ENCODE data around the gene FBXO21. TPM values are rescaled to one million over a fixed set of nuclear protein-coding genes. Genes with fewer than 3 reads are reported as not detected.
"Not testable (repeated sequence)": the region's sequence is repeated elsewhere in the genome, so short reads cannot be mapped to it uniquely, and the experiment has no call there.

Gene FBXO21
- polyA plus RNA-seq, 3 donors = 10.3 to 10.7 (median 10.6) TPM

DNA sequence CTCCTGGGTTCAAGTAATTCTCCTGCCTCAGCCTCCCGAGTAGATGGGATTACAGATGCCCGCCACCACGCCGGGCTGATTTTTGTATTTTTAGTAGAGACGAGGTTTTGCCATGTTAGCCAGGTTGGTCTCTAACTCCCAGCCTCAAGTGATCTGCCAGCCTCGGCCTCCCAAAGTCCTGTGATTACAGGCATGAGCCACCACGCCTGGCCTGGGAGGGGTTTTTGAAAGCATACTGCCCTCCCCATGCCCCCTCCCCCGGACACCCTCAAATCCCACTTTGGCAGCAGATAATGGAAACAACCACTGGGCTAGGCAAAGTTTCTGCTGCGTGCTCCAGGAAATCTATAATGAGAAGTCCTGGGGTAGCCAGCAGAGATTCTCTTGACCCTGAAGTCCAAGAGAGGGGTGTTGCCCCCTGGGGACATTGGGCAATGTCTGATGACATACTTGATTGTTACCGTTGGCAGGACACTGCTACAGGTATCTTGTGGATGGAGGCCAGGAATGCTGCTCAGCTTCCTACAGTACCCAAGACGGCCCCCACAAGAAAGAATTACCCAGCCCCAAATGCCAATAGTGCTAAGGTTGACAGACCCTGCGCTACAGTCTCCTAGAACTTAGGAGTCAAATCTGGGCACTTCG, 18.7 kb upstream of the FBXO21 start:
- H3K27ac ChIP-seq (ENCODE audit: low read depth, low read length) = no peak overlapping the region
- 80 to 86% (median 83%) methylated on average over 13 of the region's 13 CpGs for WGBS, 3 donors

DNA sequence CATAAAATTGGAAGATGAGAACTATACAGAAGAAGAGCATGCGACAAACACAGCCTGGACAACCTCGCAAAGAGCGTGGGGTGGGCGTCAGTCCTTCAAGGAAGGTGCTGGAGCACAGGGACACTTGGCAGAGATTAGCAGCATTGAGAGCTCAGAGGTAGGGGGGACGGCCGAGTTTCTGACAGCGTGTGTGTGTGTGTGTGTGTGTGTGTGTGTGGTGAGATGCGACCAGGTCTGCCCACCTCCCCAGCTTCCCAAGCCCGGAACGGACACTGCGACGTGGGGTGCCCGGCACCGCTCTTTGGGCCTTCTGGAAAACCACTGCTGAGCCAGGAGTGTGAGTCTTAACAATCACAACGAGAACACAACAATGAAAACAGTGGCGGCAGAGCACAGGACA, 17.9 kb upstream of the FBXO21 start:
- H3K27ac ChIP-seq (ENCODE audit: low read depth, low read length) = no peak overlapping the region
- WGBS, 3 donors = 76 to 85% (median 76%) methylated on average over 16 of the region's 16 CpGs

DNA sequence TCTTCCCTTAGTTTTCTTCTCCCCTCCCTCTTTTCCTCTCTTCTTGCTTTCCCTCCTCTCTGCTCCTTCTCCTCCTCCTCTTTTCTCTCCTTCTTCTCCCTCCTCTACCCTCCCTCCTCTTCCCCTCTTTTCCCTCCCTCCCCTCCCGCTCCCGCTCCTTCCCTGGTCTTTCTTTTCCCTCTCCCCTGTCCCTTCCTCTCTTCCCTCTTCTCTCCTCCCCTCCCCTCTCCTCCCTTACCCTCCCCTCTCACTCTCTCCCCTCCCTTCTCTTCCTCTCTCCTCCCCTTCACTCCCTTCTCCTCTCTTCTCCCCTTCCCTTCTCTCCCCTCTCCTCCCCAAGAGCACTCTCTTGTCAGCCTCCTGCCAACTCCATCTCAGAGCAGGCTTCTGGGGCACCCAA, 17.4 kb upstream of the FBXO21 start:
- WGBS, 3 donors = 36 to 77% (median 65%) methylated on average over 2 of the region's 2 CpGs
- no peak overlapping the region for H3K27ac ChIP-seq (ENCODE audit: low read depth, low read length)

DNA sequence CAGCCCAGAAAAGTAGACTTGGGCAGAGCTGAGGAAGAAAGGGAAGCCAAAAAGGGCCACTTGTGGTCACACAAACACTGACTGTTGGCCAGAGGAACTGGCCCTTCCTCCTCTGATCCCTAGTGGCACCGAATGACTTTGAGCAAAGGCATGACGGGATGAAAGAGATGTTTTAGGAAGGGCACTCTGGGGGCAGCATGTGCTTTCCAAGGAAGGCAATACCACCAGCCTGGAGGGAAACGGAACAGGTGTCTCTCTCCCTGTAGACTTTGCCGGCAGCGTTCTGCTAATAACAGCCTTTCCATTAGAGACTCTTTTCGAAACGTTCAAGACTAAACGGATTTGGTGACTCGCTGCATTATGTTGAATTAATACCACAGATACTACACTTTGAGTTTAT, 12.3 kb upstream of the FBXO21 start:
- WGBS, 3 donors = 62 to 76% (median 70%) methylated on average over 9 of the region's 9 CpGs
- H3K27ac ChIP-seq (ENCODE audit: low read depth, low read length) = no peak overlapping the region

DNA sequence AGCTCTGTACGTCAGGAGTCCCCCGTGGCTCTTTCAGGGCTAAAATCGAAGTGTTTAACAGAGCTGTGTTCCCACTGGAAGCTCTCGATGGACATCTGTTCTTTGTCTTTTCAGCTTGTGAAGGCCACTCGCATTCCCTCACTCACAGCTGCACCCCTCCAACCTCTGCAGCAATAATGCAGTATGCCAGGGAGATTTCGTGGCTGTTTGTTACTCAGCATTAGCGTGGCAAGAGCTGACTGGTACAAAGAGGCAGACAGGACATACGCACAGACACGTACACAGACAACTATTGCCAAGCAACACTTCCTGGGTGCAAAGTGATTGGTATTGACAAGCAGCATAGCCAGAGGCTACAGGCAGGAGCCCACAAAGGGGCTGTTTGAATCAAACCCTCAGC, 11.8 kb upstream of the FBXO21 start:
- 87 to 94% (median 91%) methylated on average over 9 of the region's 9 CpGs for WGBS, 3 donors

DNA sequence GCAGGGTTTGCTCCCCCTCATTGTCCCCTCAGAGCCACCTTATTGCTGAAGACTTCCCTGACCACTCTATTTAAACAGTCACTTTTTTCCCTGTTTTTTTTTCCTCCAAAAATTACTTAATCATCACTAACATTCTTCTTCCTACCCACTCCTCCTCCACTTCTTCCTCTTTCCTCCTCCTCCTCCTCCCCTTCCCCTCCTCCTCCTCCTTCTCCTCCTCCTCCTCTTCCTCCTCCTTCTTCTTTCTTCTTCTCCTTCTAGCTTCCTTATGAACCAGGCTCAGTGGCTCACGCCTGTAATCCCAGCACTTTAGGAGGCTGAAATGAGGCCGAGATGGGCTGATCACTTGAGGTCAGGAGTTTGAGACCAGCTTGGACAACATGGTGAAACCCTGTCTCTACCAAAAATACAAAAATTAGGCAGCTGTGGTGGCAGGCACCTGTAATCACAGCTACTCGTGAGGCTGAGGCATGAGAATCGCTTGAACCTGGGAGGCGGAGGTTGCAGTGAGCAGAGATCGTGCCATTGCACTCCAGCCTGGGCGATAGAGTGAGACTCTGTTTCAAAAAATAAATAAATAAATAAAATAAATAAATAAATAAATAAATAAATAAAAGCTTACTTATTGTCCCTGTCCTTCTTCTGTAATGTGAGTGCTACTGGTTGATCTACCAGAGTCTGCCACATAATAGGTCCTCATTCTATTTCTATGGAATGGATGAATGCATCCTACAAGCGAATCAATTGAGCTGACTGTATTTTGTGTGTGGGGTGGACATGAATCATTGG, 9.9 kb upstream of the FBXO21 start:
- WGBS, 3 donors = 89 to 94% (median 92%) methylated on average over 8 of the region's 8 CpGs
- not testable (repeated sequence) for H3K27ac ChIP-seq (ENCODE audit: low read depth, low read length)

More for the DNA sequence above, 11.8 kb upstream of the FBXO21 start:
- H3K27ac ChIP-seq (ENCODE audit: low read depth, low read length) = no peak overlapping the region

DNA sequence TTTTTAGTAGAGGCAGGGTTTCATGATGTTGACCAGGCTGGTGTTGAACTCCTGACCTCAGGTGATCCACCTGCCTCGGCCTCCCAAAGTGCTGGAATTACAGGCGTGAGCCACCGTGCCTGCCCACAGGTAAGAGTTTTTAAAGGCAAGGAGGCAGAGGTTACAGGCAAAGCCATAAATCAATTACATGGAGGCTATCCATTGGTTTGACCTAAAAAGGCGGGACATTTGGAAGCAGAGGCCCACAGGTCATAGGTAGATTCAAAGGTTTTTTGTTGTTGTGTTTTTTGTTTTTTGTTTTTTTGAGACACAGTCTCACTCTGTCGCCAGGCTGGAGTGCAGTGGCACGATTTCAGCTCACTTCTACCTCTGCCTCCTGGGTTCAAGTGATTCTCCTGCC, 6.1 kb upstream of the FBXO21 start:
- 93 to 96% (median 94%) methylated on average over 6 of the region's 6 CpGs for WGBS, 3 donors

DNA sequence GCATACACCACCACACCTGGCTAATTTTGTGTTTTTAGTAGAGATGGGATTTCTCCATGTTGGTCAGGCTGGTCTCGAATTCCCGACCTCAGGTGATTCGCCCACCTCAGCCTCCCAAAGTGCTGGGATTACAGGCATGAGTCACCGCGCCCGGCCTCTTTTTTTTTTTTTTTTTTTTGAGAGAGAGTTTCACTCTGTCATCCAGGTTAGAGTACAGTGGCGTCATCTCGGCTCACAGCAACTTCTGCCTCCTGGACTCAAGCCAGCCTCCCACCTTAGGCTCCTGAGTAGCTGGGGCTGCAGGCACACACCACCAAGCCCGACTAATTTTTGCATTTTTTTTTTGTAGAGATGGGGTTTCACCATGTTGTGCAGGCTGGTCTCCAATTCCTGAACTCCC, 4.8 kb upstream of the FBXO21 start:
- not testable (repeated sequence) for H3K27ac ChIP-seq (ENCODE audit: low read depth, low read length)
- WGBS, 3 donors = 87 to 91% (median 87%) methylated on average over 6 to 8 of the region's 9 CpGs

More for the DNA sequence above, 6.1 kb upstream of the FBXO21 start:
- H3K27ac ChIP-seq (ENCODE audit: low read depth, low read length) = not testable (repeated sequence)

DNA sequence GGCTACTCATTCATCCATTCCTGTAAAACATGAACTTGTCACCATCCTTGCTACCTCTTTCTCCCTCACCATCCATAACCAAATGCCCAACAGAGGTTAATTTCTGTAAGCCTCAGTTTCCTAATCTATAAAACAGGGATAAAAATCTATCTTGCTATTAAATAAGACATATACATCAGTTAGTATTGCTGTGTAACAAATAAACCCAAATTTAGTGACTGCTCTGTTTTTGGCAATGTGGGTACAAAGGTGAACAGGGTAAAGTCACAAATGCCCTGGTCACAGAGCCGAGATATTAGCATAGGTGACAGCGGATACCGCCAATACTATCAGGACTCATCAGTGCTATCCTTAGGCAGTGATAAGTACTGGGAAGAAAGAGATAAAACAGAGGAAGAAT, 3.6 kb upstream of the FBXO21 start:
- WGBS, 3 donors = 93 to 98% (median 95%) methylated on average over 3 of the region's 3 CpGs
- no peak overlapping the region for H3K27ac ChIP-seq (ENCODE audit: low read depth, low read length)

DNA sequence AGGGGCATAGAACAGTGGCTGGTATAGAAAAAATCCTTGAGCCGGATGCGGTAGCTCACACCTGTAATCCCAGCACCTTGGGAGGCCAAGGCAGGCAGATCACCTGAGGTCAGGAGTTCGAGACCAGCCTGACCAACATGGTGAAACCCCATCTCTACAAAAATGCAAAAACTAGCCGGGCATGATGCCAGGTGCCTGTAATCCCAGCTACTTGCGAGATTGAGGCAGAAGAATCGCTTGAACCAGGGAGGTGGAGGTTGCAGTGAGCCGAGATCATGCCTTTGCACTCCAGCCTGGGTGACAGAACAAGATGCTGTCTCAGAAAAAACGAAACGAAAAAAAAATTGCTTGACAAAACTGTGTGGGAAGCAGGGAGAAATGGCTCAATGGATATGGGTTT, 2.3 kb upstream of the FBXO21 start:
- 88 to 89% (median 88%) methylated on average over 9 of the region's 9 CpGs for WGBS, 3 donors
- H3K27ac ChIP-seq (ENCODE audit: low read depth, low read length) = not testable (repeated sequence)

DNA sequence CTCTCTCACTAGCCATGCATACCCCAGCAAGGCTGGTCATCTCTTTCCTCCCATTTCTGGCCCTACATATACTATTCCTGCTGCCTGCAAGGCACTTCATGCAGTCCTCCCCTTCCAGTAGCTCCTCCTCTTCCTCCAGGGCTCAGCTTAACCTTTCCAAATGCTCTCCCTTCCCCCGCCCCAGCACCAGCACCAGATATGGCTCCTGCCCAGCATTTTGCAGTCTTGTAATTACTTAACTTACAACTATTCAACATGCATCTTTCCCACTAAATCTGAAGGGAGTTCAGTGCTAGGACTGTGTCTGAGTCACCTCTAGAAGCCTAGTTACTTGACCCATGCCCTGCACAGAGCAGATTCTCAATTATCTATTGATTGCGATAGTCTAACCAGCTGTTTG, 1.8 kb upstream of the FBXO21 start:
- no peak overlapping the region for H3K27ac ChIP-seq (ENCODE audit: low read depth, low read length)
- 68 to 88% (median 81%) methylated on average over 2 of the region's 2 CpGs for WGBS, 3 donors

DNA sequence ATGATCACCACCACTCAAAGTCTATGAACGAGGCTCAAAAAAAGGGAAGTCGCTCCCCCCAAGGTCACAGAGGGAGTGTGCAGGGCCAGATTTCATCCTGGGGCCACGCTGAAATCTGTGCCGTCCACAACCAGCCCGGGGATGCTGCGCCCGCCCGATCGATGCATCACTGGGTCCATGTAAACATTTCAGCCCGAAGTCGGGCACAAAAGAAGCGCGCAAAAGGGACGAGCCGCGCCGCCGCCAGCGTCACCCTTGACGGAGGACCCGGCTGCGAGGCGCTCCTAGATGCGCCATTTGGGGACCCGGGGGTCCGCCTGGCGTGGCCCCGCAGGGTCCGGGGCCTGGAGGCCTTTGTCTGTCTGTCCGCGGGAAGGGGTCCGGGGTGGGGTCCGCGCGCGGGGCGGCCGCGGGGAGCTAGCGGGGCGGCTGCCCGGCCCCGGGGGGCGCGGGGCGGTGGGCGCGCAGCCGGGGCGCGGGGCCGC, 503 bp downstream of the FBXO21 start:
- 0 to 1% (median 1%) methylated on average over 35 to 52 of the region's 52 CpGs for WGBS, 3 donors
- H3K27ac ChIP-seq (ENCODE audit: low read depth, low read length) = peak overlapping the region; percentile 44

DNA sequence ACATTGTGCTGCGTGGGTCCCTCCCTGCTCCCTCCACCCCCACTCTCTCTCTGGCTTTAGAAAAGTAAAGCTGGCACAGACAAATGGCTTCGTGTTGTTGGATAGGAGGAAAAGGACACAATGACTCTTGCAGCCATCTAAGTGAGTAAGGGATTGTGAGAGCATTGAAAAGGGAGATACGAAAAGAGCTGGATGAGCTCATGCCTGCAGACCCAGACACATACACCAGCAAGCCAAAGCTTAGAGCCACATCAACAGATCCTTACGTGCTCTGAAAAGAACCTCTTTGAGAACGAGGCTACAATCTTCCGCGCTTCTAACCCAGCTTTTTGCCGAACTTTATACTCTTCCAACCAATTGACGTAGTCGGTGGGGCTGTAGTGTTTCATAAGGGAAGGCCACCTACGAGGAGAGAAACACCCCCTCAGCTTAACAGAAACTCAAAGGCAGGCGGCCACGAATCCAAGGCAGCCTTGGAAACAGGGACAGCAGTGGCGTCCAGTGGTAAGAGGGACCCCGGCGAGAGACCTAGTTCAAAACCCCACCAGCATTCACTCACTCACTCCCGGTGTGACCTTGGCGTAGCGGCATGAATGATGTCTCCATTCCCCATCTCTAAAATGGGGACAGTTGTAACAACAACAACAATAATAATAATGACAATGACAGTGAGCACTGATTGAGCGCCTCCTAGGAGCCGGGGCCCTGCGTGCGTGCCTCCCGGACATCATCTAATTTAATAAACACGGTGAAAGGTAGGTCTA, 1.1 kb downstream of the FBXO21 start:
- H3K27ac ChIP-seq (ENCODE audit: low read depth, low read length) = no peak overlapping the region
- WGBS, 3 donors = 31 to 42% (median 31%) methylated on average over 25 of the region's 25 CpGs

DNA sequence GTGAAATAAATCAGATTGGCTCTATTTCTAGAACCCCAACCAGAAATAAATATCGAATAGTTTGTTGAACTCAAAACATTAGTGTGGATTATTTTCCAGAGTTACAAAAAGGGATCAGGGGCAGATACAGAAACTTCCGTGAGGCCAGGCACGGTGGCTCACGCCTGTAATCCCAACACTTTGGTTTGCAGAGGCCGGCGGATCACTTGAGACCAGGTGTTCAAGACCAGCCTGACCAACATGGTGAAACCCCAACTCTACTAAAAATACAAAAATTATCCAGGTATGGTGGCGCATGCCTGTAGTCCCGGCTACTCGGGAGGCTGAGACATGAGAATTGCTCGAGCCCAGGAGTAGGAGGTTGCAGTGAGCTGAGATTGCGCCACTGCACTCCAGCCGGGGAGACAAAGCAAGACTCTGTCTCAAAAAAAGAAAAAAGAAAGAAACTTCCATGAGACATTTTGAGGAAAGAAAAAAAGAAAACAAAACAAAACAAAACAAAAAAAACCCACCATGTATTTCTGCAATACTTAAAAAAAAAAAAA, 2.1 kb downstream of the FBXO21 start:
- WGBS, 3 donors = 86 to 95% (median 92%) methylated on average over 12 of the region's 12 CpGs
- H3K27ac ChIP-seq (ENCODE audit: low read depth, low read length) = no peak overlapping the region

DNA sequence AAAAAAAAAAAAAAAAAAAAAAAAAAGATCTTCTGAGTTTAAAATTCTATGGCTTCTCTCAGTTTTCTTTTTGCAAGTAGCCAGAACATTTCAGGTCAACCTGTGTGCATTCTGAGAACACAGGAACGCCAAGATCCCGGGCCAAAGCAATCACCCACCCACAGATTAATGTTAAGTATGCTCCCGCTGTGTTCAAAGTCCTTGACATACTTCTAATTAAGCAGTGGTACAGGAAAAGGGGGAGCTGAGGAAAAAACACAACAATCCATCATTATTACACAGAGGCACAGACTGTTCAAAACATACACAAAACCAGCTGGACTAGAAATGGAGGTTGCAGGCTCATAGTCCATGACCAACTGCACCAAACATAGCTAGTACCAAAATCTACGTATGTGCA, 2.8 kb downstream of the FBXO21 start:
- H3K27ac ChIP-seq (ENCODE audit: low read depth, low read length) = no peak overlapping the region
- WGBS, 3 donors = 35 to 85% (median 81%) methylated on average over 4 of the region's 4 CpGs

DNA sequence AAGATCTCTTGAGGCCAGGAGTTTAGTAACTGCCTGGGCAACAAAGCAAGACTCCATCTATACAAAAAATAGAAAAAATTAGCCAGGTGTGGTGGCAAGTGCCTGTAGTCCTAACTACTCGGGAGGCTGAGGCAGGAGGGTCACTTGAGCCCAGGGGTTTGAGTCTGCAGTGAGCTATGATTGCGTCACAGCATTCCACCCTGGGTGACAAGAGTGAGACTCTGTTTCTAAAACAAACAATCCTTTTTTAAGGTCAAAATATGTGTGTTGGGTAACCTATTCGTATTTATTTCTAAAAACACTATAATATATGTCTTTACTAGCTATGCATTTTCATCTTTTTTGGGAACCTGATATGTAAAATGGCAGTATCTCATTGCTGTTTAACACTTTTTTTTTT, 7.4 kb downstream of the FBXO21 start:
- WGBS, 3 donors = 83 to 99% (median 93%) methylated on average over 3 of the region's 3 CpGs
- no peak overlapping the region for H3K27ac ChIP-seq (ENCODE audit: low read depth, low read length)

DNA sequence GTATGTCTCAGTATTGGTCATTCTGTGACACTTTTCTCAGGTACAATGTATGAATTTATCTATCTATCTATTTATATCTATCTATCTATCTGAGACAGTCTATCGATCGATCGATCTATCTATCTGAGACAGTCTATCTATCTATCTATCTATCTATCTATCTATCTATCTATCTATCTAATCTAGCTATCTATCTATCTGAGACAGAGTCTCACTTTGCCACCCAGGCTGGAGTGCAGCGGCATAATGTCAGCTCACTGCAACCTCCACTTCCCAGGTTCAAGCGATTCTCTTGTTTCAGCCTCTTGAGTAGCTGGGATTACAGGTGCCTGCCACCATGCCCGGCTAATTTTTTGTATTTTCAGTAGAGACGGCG, 8.8 kb downstream of the FBXO21 start:
- H3K27ac ChIP-seq (ENCODE audit: low read depth, low read length) = not testable (repeated sequence)
- WGBS, 3 donors = 87 to 99% (median 89%) methylated on average over 8 of the region's 8 CpGs

DNA sequence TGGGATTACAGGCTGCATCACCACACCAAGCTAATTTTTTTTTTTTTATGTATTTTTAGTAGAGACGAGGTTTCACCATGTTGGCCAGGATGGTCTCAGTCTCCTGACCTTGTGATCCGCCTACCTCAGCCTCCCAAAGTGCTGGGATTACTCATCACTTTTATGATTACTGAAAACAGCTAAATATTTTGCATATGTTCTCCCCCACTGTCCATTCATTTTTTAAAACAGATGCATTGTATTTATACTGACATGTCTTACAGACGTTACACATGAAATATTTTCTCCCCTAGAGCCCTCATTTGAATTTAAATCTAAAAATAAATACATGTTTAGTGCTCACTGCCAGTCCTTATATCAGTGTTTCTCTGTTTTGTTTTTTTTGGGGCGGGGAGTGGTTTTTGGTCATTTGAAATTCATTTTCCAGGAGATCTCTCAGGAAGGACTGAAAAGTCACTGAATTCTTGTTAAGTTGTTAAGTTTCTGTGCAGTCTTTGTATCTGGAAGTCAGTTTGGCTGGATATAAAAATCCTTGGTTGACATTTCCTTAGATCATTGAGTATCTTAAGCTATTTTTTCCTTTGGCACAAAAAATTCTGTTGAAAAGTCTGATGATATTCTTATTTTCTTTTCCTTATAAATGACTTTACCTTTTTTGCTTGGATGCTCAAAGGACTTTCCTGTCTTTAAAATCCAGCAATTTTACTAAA, 9.4 kb downstream of the FBXO21 start:
- no peak overlapping the region for H3K27ac ChIP-seq (ENCODE audit: low read depth, low read length)
- WGBS, 3 donors = 72 to 91% (median 81%) methylated on average over 4 of the region's 4 CpGs

All from adipose tissue (tissue), 3 donors.